ENCODE results near the gene SYNE4. TPM values are rescaled to one million over a fixed set of nuclear protein-coding genes. Genes with fewer than 3 reads are reported as not detected.

The SYNE4 gene
- total and polyA plus RNA-seq, 2 of the 4 experiments (the other 2 are of a cell fraction), result 0.27 TPM; not detected in 1

DNA sequence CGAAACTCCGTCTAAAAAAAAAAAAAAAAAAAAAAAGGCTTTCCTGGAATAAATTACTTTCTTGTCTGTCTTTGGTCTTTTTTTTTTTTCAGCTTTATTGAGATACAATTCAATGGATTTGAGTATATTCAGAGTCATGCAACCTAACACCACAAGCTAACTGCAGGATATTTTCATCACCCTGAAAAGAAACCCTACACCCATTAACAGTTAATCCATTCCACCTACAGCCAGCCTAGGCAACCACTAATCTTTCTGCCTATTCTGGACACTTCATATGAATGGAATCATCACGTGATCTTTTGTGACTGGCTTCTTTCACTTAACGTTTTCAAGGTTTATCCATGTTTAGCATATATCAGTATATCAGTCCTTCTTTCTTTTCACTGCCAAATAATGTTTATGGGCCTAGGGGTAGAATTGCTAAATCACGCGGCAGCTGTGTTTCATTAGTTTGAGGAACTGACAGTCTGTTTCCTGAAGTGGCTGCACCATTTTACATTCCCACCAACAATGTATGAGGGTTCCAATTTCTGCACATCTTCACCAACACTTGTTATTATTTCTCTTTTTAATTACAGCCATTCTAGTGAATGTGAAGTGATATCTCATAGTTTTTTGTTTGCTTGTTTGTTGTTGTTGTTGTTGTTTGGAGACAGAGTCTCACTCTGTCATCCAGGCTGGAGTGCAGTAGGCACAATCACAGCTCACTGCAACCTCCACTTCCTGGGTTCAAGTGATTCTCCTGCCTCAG lies 52.6 kb downstream of the SYNE4 start:
- H3K14ac ChIP-seq (replicated peaks; ENCODE audit: low read depth, low read length), result no peak overlapping the region
- POLR2A ChIA-PET (ENCODE audit: unreplicated experiment), result no interaction called here
- no CpG with 5 or more reads among the region's 6 CpGs for WGBS, 2 experiments (ENCODE audit: extremely low coverage in 2 of 2, insufficient read length in 1 of 2)

More for the DNA sequence above, 52.6 kb downstream of the SYNE4 start:
- H4K91ac ChIP-seq (ENCODE audit: insufficient read depth, low read depth, low read length), result no peak overlapping the region
- H4K20me1 ChIP-seq (ENCODE audit: insufficient read depth, low read length), result no peaks in the 10 kb centered on the region
- ATAC-seq (ENCODE audit: low read depth), result no peak
- no peak overlapping the region for H2AK9ac ChIP-seq (replicated peaks; ENCODE audit: low read depth, low read length, poor library complexity)
- no peak overlapping the region for H3K23ac ChIP-seq (ENCODE audit: low read depth, low read length)
- H3K4me3 ChIP-seq (ENCODE audit: insufficient read depth, low read depth, low read length), result no peak overlapping the region
- no peaks in the 10 kb centered on the region for H3K36me3 ChIP-seq (ENCODE audit: control insufficient read depth, insufficient read depth, low read length)
- peaks cover 39% of the 10 kb centered on the region for H3K27me3 ChIP-seq (ENCODE audit: control insufficient read depth, insufficient read depth, low read length)
- H2AK5ac ChIP-seq (ENCODE audit: low read depth, low read length), result no peak overlapping the region
- H3K56ac ChIP-seq (ENCODE audit: extremely low read depth, insufficient read depth, low read length), result no peak overlapping the region
- H4K8ac ChIP-seq (ENCODE audit: low read depth in 2 of 2, low read length in 2 of 2), result no peak overlapping the region
- no peak overlapping the region for H3K4me2 ChIP-seq (ENCODE audit: low read depth, low read length)
- no peak overlapping the region for H2BK15ac ChIP-seq (ENCODE audit: low read depth, low read length)
- no peak overlapping the region for H3K9ac ChIP-seq (ENCODE audit: low read depth, low read length)
- intact Hi-C loops (cut with micrococcal nuclease) (no loop called here), dilution Hi-C loops (cut with HindIII; ENCODE audit: low sequenced_read_pairs, unreplicated experiment) (no loop called here), in situ Hi-C loops (cut with MboI; ENCODE audit: low sequenced_read_pairs) (no loop called here)
- no peak overlapping the region for H2BK5ac ChIP-seq (ENCODE audit: low read depth, low read length, poor library complexity, severe bottlenecking)
- no peak overlapping the region for H2BK120ac ChIP-seq (ENCODE audit: low read depth, low read length)
- no peak overlapping the region for H2BK20ac ChIP-seq (ENCODE audit: low read depth, low read length)
- H3K4ac ChIP-seq (ENCODE audit: low read depth, low read length), result no peak overlapping the region
- no peaks in the 10 kb centered on the region for H3K4me1 ChIP-seq (ENCODE audit: control insufficient read depth, insufficient read depth, low read length)
- H4K5ac ChIP-seq (ENCODE audit: low read depth, low read length), result no peak overlapping the region
- H3K9me1 ChIP-seq (ENCODE audit: insufficient read depth, low read length), result no peaks in the 10 kb centered on the region
- no peaks in the 10 kb centered on the region for H3K79me1 ChIP-seq (ENCODE audit: low read depth in 1 of 2, low read length in 2 of 2)
- H2AFZ ChIP-seq (replicated peaks; ENCODE audit: low read length, poor library complexity), result no peak overlapping the region
- CTCF ChIA-PET, result no interaction called here
- no peak overlapping the region for H3K18ac ChIP-seq (ENCODE audit: low read depth, low read length)
- peaks cover 2% of the 10 kb centered on the region for H3K9me3 ChIP-seq (ENCODE audit: control insufficient read depth, insufficient read depth, low read length)
- no peak overlapping the region for H3K27ac ChIP-seq (ENCODE audit: insufficient read depth, low read length)
- no TSS peak for BruUV-seq (replicated peaks)
- DNase-seq, result no peak
- TF ChIP-seq RCOR1 (IDR thresholded peaks at IDR 0.05; ENCODE audit: insufficient replicate concordance, low read length) (no peak), POLR2A (IDR thresholded peaks at IDR 0.05; ENCODE audit: low read depth, low read length) (no peak), FOS (IDR thresholded peaks at IDR 0.05; ENCODE audit: low read depth, low read length) (no peak), CHD1 (IDR thresholded peaks at IDR 0.05; ENCODE audit: low read depth, low read length) (no peak), USF2 (IDR thresholded peaks at IDR 0.05; ENCODE audit: low read depth, low read length) (no peak), ELK1 (IDR thresholded peaks at IDR 0.05; ENCODE audit: borderline replicate concordance, low read depth, low read length) (no peak), NFE2L2 (IDR thresholded peaks at IDR 0.05; ENCODE audit: low read depth, low read length) (no peak), MAFK (IDR thresholded peaks at IDR 0.05; ENCODE audit: low read depth, low read length) (no peak), RAD21 (IDR thresholded peaks at IDR 0.05; ENCODE audit: low read length) (no peak), MAZ (IDR thresholded peaks at IDR 0.05; ENCODE audit: borderline replicate concordance, low read depth, low read length) (no peak), BHLHE40 (IDR thresholded peaks at IDR 0.05; ENCODE audit: low read depth, low read length) (no peak), CTCF (conservative IDR thresholded peaks at IDR 0.05; ENCODE audit: low read depth, low read length) (no peak), RFX5 (IDR thresholded peaks at IDR 0.05; ENCODE audit: low read depth, low read length) (no peak), SMC3 (IDR thresholded peaks at IDR 0.05; ENCODE audit: low read depth, low read length) (no peak), CEBPB (IDR thresholded peaks at IDR 0.05; ENCODE audit: low read depth, low read length) (no peak), MXI1 (IDR thresholded peaks at IDR 0.05; ENCODE audit: borderline replicate concordance, low read depth, low read length) (no peak)
